Measurements from ENCODE around the gene DND1.
"Not testable (repeated sequence)": the region's sequence is repeated elsewhere in the genome, so short reads cannot be mapped to it uniquely, and the experiment has no call there.

DND1 gene

DNA sequence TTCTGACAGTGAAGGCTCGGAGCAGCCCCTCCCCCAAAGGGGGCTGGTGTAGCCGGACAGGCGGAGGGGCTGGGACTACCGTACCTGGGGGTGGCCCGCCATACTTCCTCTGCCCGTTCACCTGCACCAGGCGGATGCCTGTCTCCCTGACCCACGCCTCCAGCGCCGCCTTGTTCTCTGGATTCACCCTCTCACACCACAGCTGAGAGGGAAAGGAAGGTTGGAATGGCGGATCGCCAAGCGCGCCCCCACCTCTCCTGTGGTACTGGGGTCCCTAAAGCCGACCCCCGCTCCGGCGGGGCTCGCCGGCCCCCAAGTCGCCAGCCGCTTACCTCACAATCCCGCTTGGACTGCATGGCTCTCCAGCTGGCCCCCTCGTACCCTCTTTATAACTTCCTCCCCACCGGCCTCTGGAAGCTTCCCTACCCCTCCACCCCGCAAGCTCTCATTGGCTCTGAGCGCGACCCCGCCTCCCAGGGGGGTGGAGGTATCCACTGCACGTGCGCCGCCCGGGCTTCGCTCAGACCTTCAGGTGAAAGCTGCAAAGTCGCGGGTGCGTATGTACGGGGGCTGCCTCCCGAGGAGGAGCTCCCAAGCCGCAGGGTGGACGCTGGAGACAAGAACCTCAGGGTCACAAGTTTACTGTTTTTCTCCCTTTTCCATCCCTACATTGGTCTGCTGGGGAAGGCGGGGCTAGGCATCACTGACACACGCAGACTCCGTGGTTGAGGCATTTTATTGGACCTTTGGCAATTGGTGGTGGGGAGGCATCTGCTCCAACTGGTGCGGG, at the start of gene DND1:
Gene DND1 (minus strand): TSS at position 390 of the 790 bp plus-strand sequence. CDS start 34 bp downstream, at position 356.
- DNase-seq: no peak

DNA sequence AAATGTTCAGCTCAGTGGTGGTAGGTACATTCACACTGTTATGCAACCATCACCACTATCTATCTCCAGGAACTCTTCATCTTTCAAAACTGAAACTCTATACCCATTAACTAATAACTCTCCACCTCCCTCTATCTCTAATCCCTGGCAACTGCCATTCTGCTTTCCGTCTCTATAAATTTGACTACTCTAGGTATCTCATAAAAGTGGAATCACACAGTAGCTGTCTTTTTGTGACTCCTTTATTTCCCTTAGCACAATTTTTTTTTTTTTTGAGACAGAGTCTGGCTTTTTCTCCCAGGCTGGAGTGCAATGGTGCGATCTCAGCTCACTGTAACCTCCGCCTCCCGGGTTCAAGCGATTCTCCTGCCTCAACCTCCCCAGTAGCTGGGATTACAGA, 48.0 kb upstream of the DND1 start:
- DNase-seq: not testable (repeated sequence)

DNA sequence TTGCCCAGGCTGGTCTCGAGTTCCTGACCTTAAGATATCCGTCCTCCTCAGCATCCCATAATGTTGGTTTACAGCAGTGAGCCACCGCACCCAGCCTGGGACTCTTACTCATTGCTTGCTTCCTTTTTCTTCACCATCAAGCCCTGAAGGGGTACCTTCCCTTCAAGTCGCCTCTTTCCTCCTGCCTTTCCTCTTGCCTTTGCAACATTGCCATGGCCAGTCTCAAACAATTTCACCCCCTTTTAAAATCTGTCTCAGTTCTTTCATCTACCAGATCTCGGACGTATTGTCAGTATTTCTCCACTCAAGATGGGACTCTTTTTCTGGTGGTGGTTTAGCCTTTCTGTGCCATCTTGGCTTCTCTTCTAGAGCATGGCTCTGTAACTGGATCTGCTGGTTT, 47.4 kb upstream of the DND1 start:
- not testable (repeated sequence) for DNase-seq

DNA sequence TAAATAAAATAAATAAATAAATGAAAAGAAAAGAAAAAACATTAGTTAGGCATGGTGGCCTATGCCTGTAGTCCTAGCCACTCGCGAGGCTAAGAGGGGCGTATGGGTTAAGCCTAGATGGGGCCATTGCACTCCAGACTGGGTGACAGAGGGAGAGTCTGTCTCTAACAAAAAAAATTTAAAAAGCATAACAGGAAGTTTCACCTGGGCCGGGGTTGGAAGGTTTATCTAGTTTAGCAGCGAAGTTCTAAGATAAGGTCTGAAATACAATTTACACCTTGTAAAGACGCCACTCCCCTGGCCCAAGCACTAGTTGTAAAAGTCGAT, 44.9 kb upstream of the DND1 start:
- DNase-seq: no peak

DNA sequence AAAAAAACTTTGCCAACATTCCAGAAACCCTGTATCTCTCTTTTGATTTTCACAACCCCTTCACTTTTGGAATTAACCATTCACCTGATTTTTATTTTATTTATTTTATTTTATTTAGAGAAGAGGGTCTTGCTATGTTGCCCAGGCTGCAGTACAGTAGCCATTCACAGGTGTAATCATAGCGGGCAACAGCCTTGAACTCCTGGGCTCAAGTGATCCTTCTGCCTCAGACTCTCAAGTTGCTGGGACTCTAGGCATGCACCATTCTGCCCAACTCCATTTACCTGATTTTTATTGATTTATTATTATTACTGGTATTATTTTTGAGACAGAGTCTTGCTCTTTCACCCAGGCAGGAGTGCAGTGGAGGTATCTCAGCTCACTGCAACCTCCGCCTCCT, 42.9 kb upstream of the DND1 start:
- DNase-seq: not testable (repeated sequence)

DNA sequence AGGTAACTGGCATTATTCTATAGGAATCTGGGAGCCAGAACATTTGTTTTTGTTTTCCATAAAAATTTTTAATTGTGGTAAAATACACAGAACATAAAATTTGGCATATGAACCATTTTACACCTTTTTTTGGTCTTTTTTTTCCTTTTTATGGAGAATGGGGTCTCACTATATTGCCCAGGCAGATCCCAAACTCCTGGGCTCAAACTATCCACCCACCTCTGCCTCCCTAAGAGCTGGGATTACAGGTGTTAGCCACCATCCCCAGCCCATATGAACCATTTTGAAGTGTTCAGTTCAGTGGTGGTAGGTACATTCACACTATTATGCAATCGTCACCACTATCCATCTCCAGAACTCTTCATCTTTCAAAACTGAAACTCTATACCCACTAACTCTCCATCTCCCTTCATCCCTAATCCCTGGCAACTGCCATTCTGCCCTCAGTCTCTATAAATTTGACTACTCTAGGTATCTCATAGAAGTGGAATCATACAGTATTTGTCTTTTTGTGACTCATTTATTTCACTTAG, 40.3 kb upstream of the DND1 start:
- DNase-seq: no peak

DNA sequence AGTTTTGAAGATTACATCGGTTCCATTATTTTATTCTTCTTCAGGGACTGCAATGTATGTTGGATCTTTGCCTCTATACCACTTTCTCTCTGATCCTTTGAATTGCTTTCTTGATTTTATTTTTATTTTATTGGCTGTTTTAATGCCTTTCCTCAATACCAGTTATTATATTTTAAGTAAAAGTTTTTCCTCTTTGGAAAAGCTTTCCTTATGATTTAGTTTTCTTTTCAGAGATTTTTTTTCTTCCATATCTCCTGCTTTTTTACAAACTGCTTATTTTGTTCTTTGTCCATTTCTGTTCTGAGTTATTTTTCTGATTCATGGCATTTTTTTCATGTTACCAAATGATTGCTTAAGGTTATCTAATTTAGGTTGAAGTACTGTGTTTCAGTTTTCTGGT, 38.4 kb upstream of the DND1 start:
- no peak for DNase-seq

DNA sequence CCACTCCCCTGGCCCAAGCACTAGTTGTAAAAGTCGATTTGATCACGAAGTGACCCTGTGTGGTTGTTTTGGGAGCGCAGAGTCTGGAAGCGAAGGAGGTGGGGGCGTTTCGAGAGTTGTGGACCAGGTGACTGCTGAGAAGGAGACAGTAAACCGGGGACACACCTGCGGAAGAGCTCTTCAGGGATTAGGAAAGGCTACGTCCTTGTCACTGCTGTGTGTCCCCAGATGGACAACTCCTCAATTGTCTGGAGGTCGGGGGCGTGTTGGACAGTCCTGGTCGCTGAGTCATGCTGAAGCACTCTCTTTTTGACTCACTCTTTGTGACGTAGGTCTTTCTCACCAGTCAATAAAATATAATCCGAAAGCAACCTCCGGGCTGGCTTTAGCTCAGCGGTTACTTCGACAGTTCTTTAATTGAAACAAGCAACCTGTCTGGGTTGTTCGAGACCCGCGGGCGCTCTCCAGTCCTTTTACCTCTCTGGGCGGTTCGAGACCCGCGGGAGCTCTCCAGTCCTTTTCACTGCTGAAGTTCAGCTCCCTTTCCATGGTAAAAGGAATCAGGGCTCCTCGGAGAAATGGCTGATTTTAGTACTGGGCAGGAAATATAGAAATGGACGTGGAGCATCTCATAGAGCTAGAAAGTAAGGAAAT, 37.6 kb upstream of the DND1 start:
- peak; percentile 99 to 100 for DNase-seq

DNA sequence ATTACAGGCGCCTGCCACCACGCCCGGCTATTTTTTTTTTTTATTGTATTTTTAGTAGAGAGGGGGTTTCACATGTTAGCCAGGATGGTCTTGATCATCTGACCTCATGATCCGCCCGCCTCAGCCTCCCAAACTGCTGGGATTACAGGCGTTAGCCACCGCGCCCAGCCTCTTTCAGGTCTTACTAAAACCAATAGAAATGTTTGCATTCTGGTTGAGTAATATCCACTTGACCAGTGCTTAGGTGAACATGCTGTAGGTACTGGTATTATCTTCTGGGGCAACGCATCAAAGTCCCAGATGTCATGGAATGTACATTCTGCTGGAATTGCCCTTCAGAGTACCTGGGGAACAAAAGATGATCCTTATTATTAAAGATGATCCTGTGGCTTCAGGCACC, 35.4 kb upstream of the DND1 start:
- not testable (repeated sequence) for DNase-seq

DNA sequence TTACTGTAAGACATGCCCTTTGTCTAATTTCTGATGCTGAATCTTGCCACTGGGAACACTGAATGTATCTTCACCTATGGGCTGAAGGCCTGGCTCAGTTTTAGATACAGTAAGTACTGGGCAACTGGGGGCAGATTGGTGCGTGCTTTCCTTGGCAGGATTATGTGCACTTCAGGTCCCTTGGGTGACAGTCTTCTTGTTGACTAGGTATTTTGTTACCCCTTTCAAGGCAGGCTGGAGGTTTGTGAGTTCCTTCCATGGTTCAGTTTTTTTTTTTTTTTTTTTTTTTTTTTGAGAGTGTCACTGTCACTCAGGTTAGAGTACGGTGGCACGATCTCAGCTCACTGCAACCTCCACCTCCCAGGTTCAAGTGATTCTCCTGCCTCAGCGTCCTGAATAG, 34.4 kb upstream of the DND1 start:
- no peak for DNase-seq

DNA sequence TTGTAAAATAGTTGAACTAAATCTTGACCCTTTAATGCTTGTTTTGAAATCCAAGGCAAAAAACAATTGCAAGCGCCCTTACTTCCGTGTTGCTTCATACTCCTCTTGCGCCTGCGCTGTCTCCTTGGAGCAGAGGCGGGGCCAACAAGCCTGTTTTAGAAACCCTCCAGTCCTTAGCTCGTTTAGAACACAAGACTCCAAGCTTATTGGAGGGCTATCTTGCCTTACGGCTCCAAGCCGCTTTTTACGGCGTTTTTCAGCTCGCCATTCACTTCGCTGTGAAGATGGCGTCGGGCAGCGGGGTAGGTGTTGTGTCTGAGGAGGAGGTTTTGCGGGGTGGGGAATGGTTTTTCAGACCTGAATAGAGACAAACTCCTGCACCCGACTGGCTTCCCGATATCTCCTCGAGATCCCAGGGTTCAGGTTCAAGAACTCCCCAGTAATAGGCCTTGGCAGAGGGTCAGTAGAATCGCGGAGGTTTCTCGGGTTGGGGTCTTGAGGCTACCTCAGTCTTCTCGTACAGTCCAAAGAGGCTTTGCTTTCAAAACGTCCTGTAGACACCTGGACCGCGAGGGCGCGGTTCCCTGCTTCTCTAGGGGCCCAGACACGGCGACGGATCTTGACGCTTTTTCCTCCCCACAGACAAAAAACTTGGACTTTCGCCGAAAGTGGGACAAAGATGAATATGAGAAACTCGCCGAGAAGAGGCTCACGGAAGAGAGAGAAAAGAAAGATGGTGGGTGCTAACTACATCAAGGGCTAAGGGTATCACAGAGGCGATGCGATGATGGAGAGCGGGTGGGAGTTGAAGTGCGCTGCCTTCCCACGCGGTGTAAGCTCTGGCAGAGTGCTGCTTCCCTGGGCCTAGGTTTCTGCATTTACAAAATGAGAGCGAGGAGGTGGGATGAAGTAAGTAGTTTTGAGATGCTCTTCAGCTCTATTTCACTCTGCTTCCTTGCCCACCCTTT, 27.1 kb upstream of the DND1 start, which contains the start of gene ZMAT2:
Gene ZMAT2 (plus strand): TSS at position 271 of the 968 bp plus-strand sequence. CDS start 14 bp downstream, at position 285.
- DNase-seq: peak; percentile 96 to 99

DNA sequence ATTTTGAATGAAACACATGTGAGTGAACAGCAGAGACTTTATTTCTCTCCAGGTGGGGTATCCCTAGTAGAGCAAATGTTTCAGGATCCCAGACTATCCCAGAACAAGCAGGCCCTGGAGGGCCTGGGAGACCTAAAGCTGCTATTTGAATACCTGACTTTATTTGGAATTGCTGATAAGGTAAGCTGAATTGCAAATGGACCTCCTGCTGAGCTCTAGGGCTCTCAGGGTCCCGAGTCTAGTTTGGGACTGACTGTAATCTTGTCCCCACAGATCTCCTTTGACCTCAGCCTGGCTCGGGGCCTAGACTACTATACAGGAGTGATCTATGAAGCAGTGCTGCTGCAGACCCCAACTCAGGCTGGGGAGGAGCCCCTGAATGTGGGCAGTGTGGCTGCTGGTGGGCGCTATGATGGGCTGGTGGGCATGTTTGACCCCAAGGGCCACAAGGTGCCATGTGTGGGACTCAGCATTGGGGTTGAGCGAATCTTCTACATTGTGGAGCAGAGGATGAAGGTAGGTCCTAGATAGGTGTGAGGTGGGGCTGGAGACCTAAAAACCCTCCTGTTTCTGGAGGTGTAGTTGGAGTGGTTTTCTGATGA, 23.6 kb upstream of the DND1 start:
- DNase-seq: no peak

DNA sequence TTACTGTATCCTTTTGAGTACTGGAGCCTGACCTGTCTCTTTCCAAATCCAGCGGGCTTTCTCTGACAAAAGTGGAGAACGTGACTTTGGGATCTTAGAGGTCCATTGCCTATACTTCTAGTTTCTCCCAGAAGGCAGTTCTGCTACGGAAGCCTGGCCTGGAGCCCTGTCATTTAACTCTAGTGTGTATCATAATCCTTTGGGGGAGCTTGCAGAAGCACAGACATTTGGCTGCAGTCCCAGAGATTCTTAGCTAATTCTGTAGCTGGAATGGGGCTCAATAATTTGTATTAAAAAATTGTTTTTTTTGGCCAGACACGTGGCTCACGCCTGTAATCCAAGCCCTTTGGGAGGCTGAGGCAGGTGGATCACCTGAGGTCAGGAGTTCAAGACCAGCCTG, 20.9 kb upstream of the DND1 start:
- no peak for DNase-seq

DNA sequence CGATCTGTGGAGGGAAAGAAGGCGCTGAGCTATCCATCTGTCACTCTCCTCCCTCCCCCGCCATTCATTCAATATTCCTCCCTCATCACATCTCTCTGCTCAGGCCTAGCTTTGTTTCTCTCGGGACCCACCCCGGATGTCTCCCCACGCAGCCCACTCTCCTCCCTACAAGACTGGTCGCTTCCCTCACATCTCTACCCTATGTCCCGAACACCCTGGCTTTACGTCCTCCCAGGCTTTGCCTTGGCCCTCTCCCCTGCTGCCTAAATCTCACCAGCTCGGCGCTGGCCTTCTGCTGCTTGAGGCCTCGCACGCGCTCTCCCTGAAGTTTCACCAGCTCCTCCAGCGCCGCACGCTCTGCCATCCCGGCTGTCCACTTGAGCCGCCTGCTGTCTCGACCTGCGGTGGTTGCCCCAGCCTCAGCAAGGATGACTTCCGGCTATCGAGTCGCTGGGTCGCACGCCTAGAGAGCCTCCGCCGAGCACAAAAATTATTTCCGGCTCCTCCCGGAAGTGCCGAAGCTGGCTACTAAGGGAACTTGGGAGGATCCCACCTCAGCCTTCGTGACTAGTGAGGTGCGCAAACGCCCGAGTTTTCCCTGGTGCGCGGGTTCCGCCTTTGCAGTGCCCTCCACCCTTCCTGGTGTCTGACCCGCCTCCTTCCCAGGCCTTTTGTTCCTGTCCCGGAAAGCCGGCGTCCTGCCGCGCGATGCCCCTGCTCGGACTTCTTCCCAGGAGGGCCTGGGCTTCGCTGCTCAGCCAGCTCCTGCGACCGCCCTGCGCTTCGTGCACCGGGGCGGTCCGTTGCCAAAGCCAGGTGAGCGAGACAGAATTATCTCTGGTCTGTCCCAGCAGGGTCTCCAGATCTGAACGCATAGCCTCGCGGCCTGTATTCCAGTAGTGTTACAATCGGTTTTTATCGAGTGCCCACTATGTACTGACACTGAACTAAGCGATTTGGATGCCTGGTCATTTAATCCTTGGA, 17.9 kb upstream of the DND1 start, which contains the start of the genes HARS1 and HARS2:
Gene HARS1 (minus strand): TSS at position 430 of the 984 bp plus-strand sequence. CDS start 66 bp downstream, at position 364.
Gene HARS2 (plus strand): TSS at position 515 of the 984 bp plus-strand sequence. CDS start 194 bp downstream, at position 709.
- peak; percentile 88 to 96 for DNase-seq

DNA sequence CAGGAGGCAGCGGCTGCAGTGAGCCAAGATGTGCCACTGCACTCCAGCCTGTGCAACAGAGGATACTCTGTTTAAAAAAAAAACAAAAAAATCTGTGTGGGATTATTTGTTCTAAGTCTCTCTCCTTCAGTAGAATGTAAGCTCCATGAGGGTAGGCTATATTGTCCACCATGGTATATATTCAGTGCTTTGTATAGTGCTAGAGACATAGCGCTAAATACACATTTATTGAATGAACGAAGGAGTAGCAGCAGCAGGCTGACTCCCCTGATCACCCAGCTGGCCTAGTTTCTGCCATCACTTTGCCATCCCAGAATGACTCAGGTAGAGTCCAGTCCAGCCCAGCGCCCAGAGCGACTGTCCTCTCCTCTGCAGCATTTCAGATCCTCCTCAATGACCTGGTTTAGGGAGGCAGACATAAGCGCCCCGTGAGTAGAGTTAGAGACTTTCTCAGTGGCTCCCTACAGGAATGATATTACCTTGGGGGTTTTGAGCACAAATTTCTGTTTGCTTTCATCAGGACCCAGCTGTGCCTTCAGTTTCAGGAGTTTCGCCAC, 17.1 kb upstream of the DND1 start:
- no peak for DNase-seq

DNA sequence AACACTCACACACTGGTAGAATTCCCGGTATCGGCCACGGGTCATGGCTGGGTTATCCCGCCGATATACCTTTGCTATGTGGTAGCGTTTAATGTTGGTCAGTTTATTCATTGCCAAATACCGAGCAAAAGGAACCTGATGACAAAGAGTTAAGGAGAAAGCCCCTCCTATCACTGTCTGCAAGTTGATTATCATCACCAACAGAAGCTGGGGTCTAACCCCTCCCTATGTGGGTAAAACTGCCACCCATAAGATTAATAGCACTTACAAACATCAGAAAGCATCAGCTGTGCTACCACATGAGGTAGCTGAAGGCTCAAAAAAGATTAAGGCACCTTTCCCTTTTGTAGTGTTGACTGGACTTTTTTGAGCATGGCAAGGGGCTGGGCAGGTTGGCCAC, 5.6 kb upstream of the DND1 start:
- no peak for DNase-seq

DNA sequence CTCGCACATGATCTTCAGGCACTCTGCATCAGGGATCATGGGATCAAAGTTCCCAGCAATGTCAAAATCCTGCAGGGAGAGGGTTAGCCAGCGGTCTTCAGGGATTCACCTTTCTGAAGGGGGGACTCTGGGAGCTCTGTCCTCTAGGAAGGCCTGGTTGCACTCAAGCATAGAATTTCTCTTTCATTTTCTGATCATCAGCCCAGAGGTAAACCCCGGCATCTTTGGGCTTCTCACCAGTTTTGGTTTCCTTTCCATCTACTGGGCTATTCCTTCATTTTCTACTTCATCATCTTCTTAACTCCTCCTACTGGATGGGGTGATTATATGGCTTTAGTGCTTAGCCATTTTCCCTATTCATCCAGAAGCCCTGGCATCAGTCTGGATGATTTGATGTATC, 4.6 kb upstream of the DND1 start:
- DNase-seq: no peak

DNA sequence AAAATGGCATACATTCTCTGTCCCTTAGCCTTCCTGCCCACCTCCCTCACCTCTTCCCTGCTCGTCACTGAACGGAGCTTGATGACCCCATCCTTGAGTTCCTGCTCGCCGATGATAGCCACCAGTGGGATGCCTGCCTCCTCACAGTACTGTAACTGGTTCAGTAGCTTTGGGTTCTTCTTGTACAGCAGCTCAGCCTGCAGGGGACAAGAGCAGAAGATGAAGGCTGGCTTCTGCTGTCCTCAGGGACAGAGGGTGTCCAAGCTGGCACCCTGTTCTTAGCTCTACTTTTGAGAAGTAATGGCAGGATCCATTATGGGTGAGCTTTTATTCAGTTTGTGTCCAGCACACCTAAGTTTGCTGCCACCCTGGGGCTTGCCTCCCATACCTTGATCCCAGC, 1.3 kb upstream of the DND1 start:
- no peak for DNase-seq

DNA sequence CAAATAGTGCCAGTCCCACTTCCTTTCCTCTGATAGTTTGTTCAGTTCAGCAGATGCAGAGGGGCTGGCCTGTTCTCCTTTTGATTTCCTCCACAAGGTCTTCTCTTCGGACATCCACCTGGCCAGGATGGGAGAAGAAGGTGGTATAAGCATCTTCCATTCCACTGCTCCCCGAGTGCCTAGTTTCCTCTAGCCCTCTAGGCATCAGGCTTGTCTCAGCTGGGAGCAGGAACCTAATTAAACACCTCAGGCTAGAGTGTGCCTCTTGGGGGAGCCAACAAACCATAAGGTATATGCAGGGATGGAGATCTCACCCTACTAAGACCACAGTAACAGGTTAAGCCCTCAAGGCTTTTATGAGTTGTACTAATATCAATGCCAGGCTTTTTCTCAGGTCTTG, 835 bp upstream of the DND1 start:
- DNase-seq: no peak

DNA sequence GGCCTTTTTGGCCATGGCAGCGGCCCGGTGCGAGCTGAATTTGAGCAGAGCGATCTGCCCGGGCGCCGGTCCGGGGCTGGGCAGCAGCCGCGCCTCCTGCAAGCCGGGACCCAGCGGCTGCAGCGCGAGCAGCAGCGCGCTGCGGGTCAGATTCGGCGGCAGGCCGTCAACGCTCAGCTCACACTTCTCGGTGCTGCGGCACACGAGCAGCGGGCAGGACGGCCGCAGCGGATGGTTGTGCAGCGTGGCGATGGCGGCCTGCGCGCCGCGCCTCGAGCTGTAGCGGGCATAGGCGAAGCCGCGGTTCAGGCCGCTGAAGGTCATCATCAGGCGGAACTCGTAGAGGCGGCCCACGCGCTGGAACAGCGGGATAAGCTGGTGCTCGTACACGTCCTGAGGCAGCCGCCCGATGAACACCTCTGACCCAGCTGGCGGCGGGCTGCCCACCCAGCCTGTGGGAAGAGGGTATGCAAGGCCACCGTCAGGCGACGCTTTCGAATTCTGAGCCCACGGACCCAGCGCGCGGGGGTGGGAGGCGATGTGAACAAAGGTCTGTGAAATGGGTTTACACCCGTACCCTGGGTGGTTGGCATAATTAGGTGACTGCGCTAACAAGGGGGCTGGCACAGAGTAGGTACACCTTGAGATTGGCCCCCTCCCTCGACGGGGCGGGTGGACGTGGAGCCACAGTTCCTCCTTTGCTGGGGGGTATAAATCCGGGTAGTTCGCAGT, 755 bp downstream of the DND1 start:
- DNase-seq: peak; percentile 22 to 29

All from inflammatory macrophage treated with lipopolysaccharide for 1 hour (primary cell).